NCI-H146 (cell line): ENCODE measurements around the gene MUL1.
A peak's percentile ranks its signal among the peaks of the same experiment; 100 is the strongest.

Experiments
- DNase-seq: peaks from one replicate; lab custom pipeline; 2025; lab: John Stamatoyannopoulos, UW

MUL1 gene

GRCh38 chr1:20484519-20485462 lies 23.2 kb downstream of the MUL1 start:
- peak; percentile 17 for DNase-seq

GRCh38 chr1:20483833-20484518 lies 24.0 kb downstream of the MUL1 start:
- no peak for DNase-seq

GRCh38 chr1:20483098-20483832 lies 24.7 kb downstream of the MUL1 start:
- DNase-seq, result no peak

- DNase-seq, result no peak
Measured at GRCh38 chr1:20481643-20482498, 26.1 kb downstream of the MUL1 start.

- DNase-seq, result peak; percentile 47
Measured at GRCh38 chr1:20480951-20481617, 26.9 kb downstream of the MUL1 start.

GRCh38 chr1:20480243-20480944 lies 27.6 kb downstream of the MUL1 start:
- DNase-seq, result no peak

GRCh38 chr1:20479840-20480239 lies 28.1 kb downstream of the MUL1 start:
- no peak for DNase-seq

- no peak for DNase-seq
Measured at GRCh38 chr1:20478057-20478635, 29.8 kb downstream of the MUL1 start.

- DNase-seq, result no peak
Measured at GRCh38 chr1:20477348-20478056, 30.4 kb downstream of the MUL1 start.

GRCh38 chr1:20476265-20477038 lies 31.5 kb downstream of the MUL1 start:
- DNase-seq, result peak; percentile 68

GRCh38 chr1:20474996-20475395 lies 33.0 kb downstream of the MUL1 start:
- no peak for DNase-seq

GRCh38 chr1:20474333-20474975 lies 33.5 kb downstream of the MUL1 start:
- DNase-seq, result no peak

- DNase-seq, result no peak
Measured at GRCh38 chr1:20473894-20474293, 34.1 kb downstream of the MUL1 start.

GRCh38 chr1:20472860-20473711 lies 34.9 kb downstream of the MUL1 start:
- DNase-seq, result no peak

- no peak for DNase-seq
Measured at GRCh38 chr1:20472121-20472520, 35.8 kb downstream of the MUL1 start.

- peak; percentile 16 for DNase-seq
Measured at GRCh38 chr1:20470194-20470593, 37.8 kb downstream of the MUL1 start.
